ENCODE measurements around the gene LMO2.
A peak's percentile ranks its signal among the peaks of the same experiment; 100 is the strongest.
"Not testable (repeated sequence)": the region's sequence is repeated elsewhere in the genome, so short reads cannot be mapped to it uniquely, and the experiment has no call there.

Gene LMO2

GRCh38 chr11:33867996-33868646 lies 23.8 kb downstream of the LMO2 start:
- no peak overlapping the region for H3K4me3 ChIP-seq (ENCODE audit: low read depth, low read length)
- no peak for DNase-seq (ENCODE audit: low read depth)

GRCh38 chr11:33867561-33867960 lies 24.3 kb downstream of the LMO2 start:
- H3K4me3 ChIP-seq (ENCODE audit: low read depth, low read length), result no peak overlapping the region
- no peak for DNase-seq (ENCODE audit: low read depth)

- H3K4me3 ChIP-seq (ENCODE audit: low read depth, low read length), result no peak overlapping the region
- DNase-seq (ENCODE audit: low read depth), result no peak
Observed at GRCh38 chr11:33866936-33867335, 24.9 kb downstream of the LMO2 start.

- no peak overlapping the region for H3K4me3 ChIP-seq (ENCODE audit: low read depth, low read length)
- no peak for DNase-seq (ENCODE audit: low read depth)
Observed at GRCh38 chr11:33864479-33864878, 27.4 kb downstream of the LMO2 start.

- H3K4me3 ChIP-seq (ENCODE audit: low read depth, low read length), result no peak overlapping the region
- no peak for DNase-seq (ENCODE audit: low read depth)
Observed at GRCh38 chr11:33863418-33864172, 28.3 kb downstream of the LMO2 start.

- DNase-seq (ENCODE audit: low read depth), result no peak
- no peak overlapping the region for H3K4me3 ChIP-seq (ENCODE audit: low read depth, low read length)
Observed at GRCh38 chr11:33861941-33862589, 29.8 kb downstream of the LMO2 start.

GRCh38 chr11:33861386-33861785 lies 30.5 kb downstream of the LMO2 start:
- no peak overlapping the region for H3K4me3 ChIP-seq (ENCODE audit: low read depth, low read length)
- no peak for DNase-seq (ENCODE audit: low read depth)

GRCh38 chr11:33860926-33861325 lies 30.9 kb downstream of the LMO2 start:
- no peak overlapping the region for H3K4me3 ChIP-seq (ENCODE audit: low read depth, low read length)
- DNase-seq (ENCODE audit: low read depth), result no peak

- no peak overlapping the region for H3K4me3 ChIP-seq (ENCODE audit: low read depth, low read length)
- DNase-seq (ENCODE audit: low read depth), result no peak
Observed at GRCh38 chr11:33859306-33859705, 32.6 kb downstream of the LMO2 start.

GRCh38 chr11:33857933-33858371 lies 33.9 kb downstream of the LMO2 start:
- DNase-seq (ENCODE audit: low read depth), result peak; percentile 19
- H3K4me3 ChIP-seq (ENCODE audit: low read depth, low read length), result no peak overlapping the region

GRCh38 chr11:33855500-33855899 lies 36.4 kb downstream of the LMO2 start:
- no peak for DNase-seq (ENCODE audit: low read depth)
- no peak overlapping the region for H3K4me3 ChIP-seq (ENCODE audit: low read depth, low read length)

GRCh38 chr11:33848717-33849390 lies 43.0 kb downstream of the LMO2 start:
- no peak for DNase-seq (ENCODE audit: low read depth)
- H3K4me3 ChIP-seq (ENCODE audit: low read depth, low read length), result no peak overlapping the region

GRCh38 chr11:33847251-33847650 lies 44.6 kb downstream of the LMO2 start:
- no peak for DNase-seq (ENCODE audit: low read depth)
- H3K4me3 ChIP-seq (ENCODE audit: low read depth, low read length), result no peak overlapping the region

- H3K4me3 ChIP-seq (ENCODE audit: low read depth, low read length), result no peak overlapping the region
- no peak for DNase-seq (ENCODE audit: low read depth)
Observed at GRCh38 chr11:33844236-33844635, 47.6 kb downstream of the LMO2 start.

GRCh38 chr11:33843018-33843417 lies 48.9 kb downstream of the LMO2 start:
- H3K4me3 ChIP-seq (ENCODE audit: low read depth, low read length), result no peak overlapping the region
- no peak for DNase-seq (ENCODE audit: low read depth)

GRCh38 chr11:33842236-33842915 lies 49.5 kb downstream of the LMO2 start:
- DNase-seq (ENCODE audit: low read depth), result no peak
- no peak overlapping the region for H3K4me3 ChIP-seq (ENCODE audit: low read depth, low read length)

GRCh38 chr11:33838234-33838633 lies 53.6 kb downstream of the LMO2 start:
- DNase-seq (ENCODE audit: low read depth); H3K4me3 ChIP-seq (ENCODE audit: low read depth, low read length): not testable (repeated sequence)

GRCh38 chr11:33837334-33837733 lies 54.5 kb downstream of the LMO2 start:
- DNase-seq (ENCODE audit: low read depth); H3K4me3 ChIP-seq (ENCODE audit: low read depth, low read length): not testable (repeated sequence)

- no peak overlapping the region for H3K4me3 ChIP-seq (ENCODE audit: low read depth, low read length)
- peak; percentile 64 for DNase-seq (ENCODE audit: low read depth)
Observed at GRCh38 chr11:33835143-33835878, 56.6 kb downstream of the LMO2 start.
